ENCODE results near the gene MN1. TPM values are rescaled to one million over a fixed set of nuclear protein-coding genes. Genes with fewer than 3 reads are reported as not detected.

The MN1 gene
- total and polyA plus RNA-seq, 2 experiments from 2014 or later: 1.0 to 6.8 TPM

- Mint-ChIP-seq H3K27me3 (ENCODE audit: insufficient read depth, low read depth, poor library complexity) (peaks cover 6% of the 10 kb centered on the region), H3K4me1 (peaks cover 16% of the 10 kb centered on the region), H3K36me3 (ENCODE audit: low read depth) (peaks cover 6% of the 10 kb centered on the region), H3K9me3 (peaks cover 10% of the 10 kb centered on the region; the same call in 2 of the 3 replicates), H3K27ac (no peak overlapping the region), H3K4me3 (no peak overlapping the region)
- no peak for TF ChIP-seq STAT1 (IDR thresholded peaks at IDR 0.05; ENCODE audit: unreplicated experiment)
- no peak for TF ChIP-seq ZNF331 (CRISPR knock-in tag; IDR thresholded peaks at IDR 0.05; ENCODE audit: low read depth)
- TF ChIP-seq ZNF114 (CRISPR knock-in tag; IDR thresholded peaks at IDR 0.05): no peak
- TF ChIP-seq ZNF462 (CRISPR knock-in tag; IDR thresholded peaks at IDR 0.05): no peak
- no peak for TF ChIP-seq POLR2AphosphoS5 (IDR thresholded peaks at IDR 0.05; ENCODE audit: low read depth)
- TF ChIP-seq JUNB (IDR thresholded peaks at IDR 0.05; ENCODE audit: unreplicated experiment): no peak
- no peak for TF ChIP-seq NANOG (IDR thresholded peaks at IDR 0.05; ENCODE audit: borderline replicate concordance)
- no peak for TF ChIP-seq EZH2phosphoT487 (IDR thresholded peaks at IDR 0.05; ENCODE audit: unreplicated experiment)
- no peak for TF ChIP-seq CREB1 (CRISPR knock-in tag; IDR thresholded peaks at IDR 0.05; ENCODE audit: low read depth)
- TF ChIP-seq, protein P1, sequence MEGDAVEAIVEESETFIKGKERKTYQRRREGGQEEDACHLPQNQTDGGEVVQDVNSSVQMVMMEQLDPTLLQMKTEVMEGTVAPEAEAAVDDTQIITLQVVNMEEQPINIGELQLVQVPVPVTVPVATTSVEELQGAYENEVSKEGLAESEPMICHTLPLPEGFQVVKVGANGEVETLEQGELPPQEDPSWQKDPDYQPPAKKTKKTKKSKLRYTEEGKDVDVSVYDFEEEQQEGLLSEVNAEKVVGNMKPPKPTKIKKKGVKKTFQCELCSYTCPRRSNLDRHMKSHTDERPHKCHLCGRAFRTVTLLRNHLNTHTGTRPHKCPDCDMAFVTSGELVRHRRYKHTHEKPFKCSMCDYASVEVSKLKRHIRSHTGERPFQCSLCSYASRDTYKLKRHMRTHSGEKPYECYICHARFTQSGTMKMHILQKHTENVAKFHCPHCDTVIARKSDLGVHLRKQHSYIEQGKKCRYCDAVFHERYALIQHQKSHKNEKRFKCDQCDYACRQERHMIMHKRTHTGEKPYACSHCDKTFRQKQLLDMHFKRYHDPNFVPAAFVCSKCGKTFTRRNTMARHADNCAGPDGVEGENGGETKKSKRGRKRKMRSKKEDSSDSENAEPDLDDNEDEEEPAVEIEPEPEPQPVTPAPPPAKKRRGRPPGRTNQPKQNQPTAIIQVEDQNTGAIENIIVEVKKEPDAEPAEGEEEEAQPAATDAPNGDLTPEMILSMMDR (conservative IDR thresholded peaks at IDR 0.05; ENCODE audit: low read depth in 2 of 2): no peak
- TF ChIP-seq, protein P2, sequence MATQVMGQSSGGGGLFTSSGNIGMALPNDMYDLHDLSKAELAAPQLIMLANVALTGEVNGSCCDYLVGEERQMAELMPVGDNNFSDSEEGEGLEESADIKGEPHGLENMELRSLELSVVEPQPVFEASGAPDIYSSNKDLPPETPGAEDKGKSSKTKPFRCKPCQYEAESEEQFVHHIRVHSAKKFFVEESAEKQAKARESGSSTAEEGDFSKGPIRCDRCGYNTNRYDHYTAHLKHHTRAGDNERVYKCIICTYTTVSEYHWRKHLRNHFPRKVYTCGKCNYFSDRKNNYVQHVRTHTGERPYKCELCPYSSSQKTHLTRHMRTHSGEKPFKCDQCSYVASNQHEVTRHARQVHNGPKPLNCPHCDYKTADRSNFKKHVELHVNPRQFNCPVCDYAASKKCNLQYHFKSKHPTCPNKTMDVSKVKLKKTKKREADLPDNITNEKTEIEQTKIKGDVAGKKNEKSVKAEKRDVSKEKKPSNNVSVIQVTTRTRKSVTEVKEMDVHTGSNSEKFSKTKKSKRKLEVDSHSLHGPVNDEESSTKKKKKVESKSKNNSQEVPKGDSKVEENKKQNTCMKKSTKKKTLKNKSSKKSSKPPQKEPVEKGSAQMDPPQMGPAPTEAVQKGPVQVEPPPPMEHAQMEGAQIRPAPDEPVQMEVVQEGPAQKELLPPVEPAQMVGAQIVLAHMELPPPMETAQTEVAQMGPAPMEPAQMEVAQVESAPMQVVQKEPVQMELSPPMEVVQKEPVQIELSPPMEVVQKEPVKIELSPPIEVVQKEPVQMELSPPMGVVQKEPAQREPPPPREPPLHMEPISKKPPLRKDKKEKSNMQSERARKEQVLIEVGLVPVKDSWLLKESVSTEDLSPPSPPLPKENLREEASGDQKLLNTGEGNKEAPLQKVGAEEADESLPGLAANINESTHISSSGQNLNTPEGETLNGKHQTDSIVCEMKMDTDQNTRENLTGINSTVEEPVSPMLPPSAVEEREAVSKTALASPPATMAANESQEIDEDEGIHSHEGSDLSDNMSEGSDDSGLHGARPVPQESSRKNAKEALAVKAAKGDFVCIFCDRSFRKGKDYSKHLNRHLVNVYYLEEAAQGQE (IDR thresholded peaks at IDR 0.05; ENCODE audit: unreplicated experiment): no peak
- Histone ChIP-seq H3K27me3 (ENCODE audit: insufficient read depth) (no peaks in the 10 kb centered on the region), H4K20me1 (replicated peaks; ENCODE audit: insufficient read depth) (no peaks in the 10 kb centered on the region), H3K79me2 (replicated peaks; ENCODE audit: insufficient read depth) (no peaks in the 10 kb centered on the region), H3K4me2 (no peak overlapping the region), H3K4me1 (ENCODE audit: insufficient read depth) (peaks cover 8% of the 10 kb centered on the region; the same call in 1 of the 2 replicates), H3K36me3 (ENCODE audit: insufficient read depth) (no peaks in the 10 kb centered on the region), H3K9me2 (ENCODE audit: insufficient read depth) (no peaks in the 10 kb centered on the region), H3F3A (replicated peaks; ENCODE audit: low read depth) (no peaks in the 10 kb centered on the region), H2AFZ (no peak overlapping the region), H3K27ac (ENCODE audit: low read depth) (no peak overlapping the region), H3K4me3 (no peak overlapping the region)
- DNase-seq (ENCODE audit: low spot score) (no peak), ATAC-seq (no peak)
These were observed 31.1 kb upstream of the MN1 start for GRCh38 chr22:27832606-27833005.
